Mucosa of descending colon (tissue), 3 donors: ENCODE data around the gene SCN8A. TPM values are rescaled to one million over a fixed set of nuclear protein-coding genes. Genes with fewer than 3 reads are reported as not detected.

ENCODE experiments used
- ATAC-seq: fragments of 200-7000 bp; cut with Tn5 transposase; one replicate; pipeline ENCODE4 v1.9.1; 2020; ENCODE audit warnings: mild to moderate bottlenecking, moderate library complexity
- DNase-seq, 3 donors: peaks; one replicate each; pipeline ENCODE4 v3.0.0-alpha.2; 2020
- H3K36me3 ChIP-seq: fragments of 200-600 bp; one replicate; pipeline ENCODE4 v1.8.0; 2021; ENCODE audit warnings: low read depth, mild to moderate bottlenecking
- H3K4me1 ChIP-seq: fragments of 200-600 bp; one replicate; pipeline ENCODE4 v1.8.0; 2021; ENCODE audit warnings: low read depth, mild to moderate bottlenecking
- H3K4me3 ChIP-seq: fragments of 200-600 bp; one replicate; pipeline ENCODE4 v1.8.0; 2021; ENCODE audit warnings: mild to moderate bottlenecking
- H3K9me3 ChIP-seq: fragments of 200-600 bp; one replicate; pipeline ENCODE4 v1.8.0; 2021; ENCODE audit warnings: mild to moderate bottlenecking
- CTCF ChIP-seq: fragments of 200-600 bp; IDR thresholded peaks from one replicate; pipeline ENCODE4 v1.8.0; 2022; ENCODE audit warnings: antibody characterized with exemption, mild to moderate bottlenecking
- intact Hi-C, 2 donors: fragments of 100-400 bp; cut with DNase I in 1 of 2; cut with micrococcal nuclease in 1 of 2; formaldehyde crosslinking; loops; one replicate each; pipeline versions ENCODE4 v1.11.0 to v1.11.1; 2022; cut with DNase I, micrococcal nuclease
- total RNA-seq, 3 donors: library from RNA; stranded (reverse); fragmentation: NEBNext Ultra II Directional in 2 of 3; extraction: Animal tissue kit (Norgen Biotek cat#: 25700) in 2 of 3; gene quantifications; one replicate each; pipeline versions ENCODE4 v1.2.1 to v1.2.4, GENCODE V29; 2021 to 2023
- donor health status: DM: no; HTN: no; CAD: no; lungs with moderate emphysema.
- donor health status: DM: no; HTN: no; CAD: no.
- donor health status: DM: no; HTN: yes; CAD: no.

Gene SCN8A
- total RNA-seq, 3 donors from 2014 or later: 2.7 to 5.2 (median 3.6) TPM

GRCh38 chr12:51666696-51667095, 75.7 kb downstream of the SCN8A start:
- no peaks in the 10 kb centered on the region for H3K9me3 ChIP-seq
- H3K4me1 ChIP-seq: no peaks in the 10 kb centered on the region
- intact Hi-C loops: no loop called here
- TF ChIP-seq CTCF: no peak
- no peak overlapping the region for H3K4me3 ChIP-seq
- H3K36me3 ChIP-seq: no peaks in the 10 kb centered on the region
- no peak for DNase-seq
- ATAC-seq: no peak

GRCh38 chr12:51667269-51667668, 76.2 kb downstream of the SCN8A start:
- Histone ChIP-seq H3K4me1 (no peaks in the 10 kb centered on the region), H3K4me3 (no peak overlapping the region), H3K9me3 (no peaks in the 10 kb centered on the region), H3K36me3 (no peaks in the 10 kb centered on the region)
- no peak for ATAC-seq
- TF ChIP-seq CTCF: no peak
- DNase-seq: no peak
- intact Hi-C loops: no loop called here

- no peaks in the 10 kb centered on the region for H3K4me1 ChIP-seq
These were observed 78.2 kb downstream of the SCN8A start for GRCh38 chr12:51669271-51669670.

GRCh38 chr12:51669996-51670395, 79.0 kb downstream of the SCN8A start:
- Histone ChIP-seq H3K9me3 (no peaks in the 10 kb centered on the region), H3K36me3 (no peaks in the 10 kb centered on the region), H3K4me1 (no peaks in the 10 kb centered on the region), H3K4me3 (no peak overlapping the region)
- ATAC-seq: no peak
- DNase-seq: no peak
- intact Hi-C loops: no loop called here
- no peak for TF ChIP-seq CTCF

More at GRCh38 chr12:51669271-51669670, 78.2 kb downstream of the SCN8A start:
- intact Hi-C loops: no loop called here
- ATAC-seq (peak; percentile 31), DNase-seq (no peak)
- TF ChIP-seq CTCF: no peak
- H3K4me3 ChIP-seq: no peak overlapping the region
- H3K36me3 ChIP-seq: no peaks in the 10 kb centered on the region
- no peaks in the 10 kb centered on the region for H3K9me3 ChIP-seq

- TF ChIP-seq CTCF: no peak
- DNase-seq (no peak), ATAC-seq (no peak)
- Histone ChIP-seq H3K9me3 (no peaks in the 10 kb centered on the region), H3K36me3 (no peaks in the 10 kb centered on the region), H3K4me1 (no peaks in the 10 kb centered on the region), H3K4me3 (no peak overlapping the region)
- intact Hi-C loops: no loop called here
These were observed 81.3 kb downstream of the SCN8A start for GRCh38 chr12:51672334-51672733.
